DMS 273 (cell line): ENCODE measurements around the gene ACIN1.
"Not testable (repeated sequence)": the region's sequence is repeated elsewhere in the genome, so short reads cannot be mapped to it uniquely, and the experiment has no call there.

Experiments
- DNase-seq: peaks from one replicate; lab custom pipeline; 2025; ENCODE audit not compliant: unreplicated experiment; lab: John Stamatoyannopoulos, UW

ACIN1 gene

DNA sequence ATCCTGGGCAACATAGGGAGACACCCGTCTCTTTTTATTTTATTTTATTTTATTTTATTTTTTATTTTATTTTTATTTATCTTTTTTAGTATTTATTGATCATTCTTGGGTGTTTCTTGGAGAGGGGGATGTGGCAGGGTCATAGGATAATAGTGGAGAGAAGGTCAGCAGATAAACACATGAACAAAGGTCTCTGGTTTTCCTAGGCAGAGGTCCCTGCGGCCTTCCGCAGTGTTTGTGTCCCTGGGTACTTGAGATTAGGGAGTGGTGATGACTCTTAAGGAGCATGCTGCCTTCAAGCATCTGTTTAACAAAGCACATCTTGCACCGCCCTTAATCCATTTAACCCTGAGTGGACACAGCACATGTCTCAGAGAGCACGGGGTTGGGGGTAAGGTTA is 12.7 kb upstream of the ACIN1 start:
- not testable (repeated sequence) for DNase-seq

DNA sequence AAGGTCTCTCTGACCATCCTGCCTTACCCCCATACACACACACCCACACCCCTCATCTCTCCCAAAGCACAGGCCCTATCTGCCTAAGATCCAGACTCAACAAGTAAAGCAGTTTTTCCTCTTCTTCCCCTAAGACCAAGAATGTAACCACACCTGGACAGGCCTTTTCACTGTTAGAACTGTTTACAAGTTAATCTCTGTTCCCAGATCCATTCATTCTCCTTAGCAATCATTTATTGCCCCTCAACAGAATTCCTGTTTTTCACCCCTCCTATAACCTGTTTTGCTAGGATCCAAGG is 11.8 kb upstream of the ACIN1 start:
- DNase-seq, result no peak

DNA sequence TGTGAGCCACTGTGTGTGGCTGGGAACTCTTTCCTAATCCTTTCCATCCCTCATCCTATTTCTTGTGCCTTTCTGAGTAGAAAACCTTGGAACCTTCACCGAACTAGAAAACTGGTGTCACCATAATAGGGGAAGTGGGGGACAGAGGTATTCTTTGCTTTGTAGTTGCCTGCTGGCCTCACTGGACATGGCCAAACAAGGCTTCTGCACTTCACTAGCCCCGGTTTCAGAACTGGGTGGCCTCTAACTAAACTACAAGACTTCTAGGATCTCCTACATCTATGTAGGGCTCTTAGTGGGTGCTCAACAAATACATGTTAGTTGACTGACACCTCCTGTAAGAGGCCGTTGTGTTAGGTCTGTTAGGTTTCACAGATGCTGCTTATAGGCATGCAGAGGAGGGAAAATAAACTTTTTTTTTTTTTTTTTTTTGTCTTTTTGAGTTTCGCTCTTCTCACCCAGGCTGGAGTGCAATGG is 10.4 kb upstream of the ACIN1 start:
- DNase-seq, result no peak

DNA sequence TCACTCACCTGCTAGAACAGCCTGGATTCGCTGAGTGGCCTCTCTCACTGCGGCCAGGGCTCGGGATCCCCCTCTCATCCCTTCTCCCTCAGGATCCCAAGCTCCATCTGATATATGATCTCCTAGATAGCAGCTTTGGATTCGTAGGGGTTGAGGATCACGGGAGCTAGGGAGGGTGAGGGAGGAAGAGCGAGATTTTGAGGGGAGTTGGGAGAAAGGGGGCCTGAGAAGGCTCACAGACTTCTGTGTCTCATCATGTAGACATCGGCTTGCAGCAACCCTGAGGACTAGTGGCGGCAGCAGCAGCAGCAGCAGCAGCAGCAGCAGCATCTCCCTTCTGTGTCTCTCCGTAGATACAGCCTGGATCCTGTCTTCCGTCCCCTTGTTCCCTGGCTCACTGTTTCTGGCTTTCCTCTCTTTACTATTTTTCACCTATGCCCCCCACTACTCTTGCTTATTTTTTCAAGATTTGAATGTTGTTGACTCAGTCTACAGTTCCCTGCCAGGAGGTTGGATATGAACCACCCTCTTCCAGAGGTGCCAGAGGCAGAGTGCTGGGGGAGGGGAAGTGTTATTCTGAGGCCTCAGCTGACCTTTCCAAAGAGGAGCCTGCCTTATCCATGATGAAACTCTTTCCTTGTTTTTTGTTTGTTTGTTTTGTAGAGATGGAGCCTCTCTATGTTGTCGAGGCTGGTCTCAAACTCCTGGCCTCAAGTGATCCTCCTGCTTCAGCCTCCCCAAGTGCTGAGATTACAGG is 9.8 kb upstream of the ACIN1 start, which contains the start of gene CIROP:
Gene CIROP, minus strand, starts transcription at position 399 of the 757 bp plus-strand sequence. Its CDS starts 69 bp downstream, at position 330.
- no peak for DNase-seq

DNA sequence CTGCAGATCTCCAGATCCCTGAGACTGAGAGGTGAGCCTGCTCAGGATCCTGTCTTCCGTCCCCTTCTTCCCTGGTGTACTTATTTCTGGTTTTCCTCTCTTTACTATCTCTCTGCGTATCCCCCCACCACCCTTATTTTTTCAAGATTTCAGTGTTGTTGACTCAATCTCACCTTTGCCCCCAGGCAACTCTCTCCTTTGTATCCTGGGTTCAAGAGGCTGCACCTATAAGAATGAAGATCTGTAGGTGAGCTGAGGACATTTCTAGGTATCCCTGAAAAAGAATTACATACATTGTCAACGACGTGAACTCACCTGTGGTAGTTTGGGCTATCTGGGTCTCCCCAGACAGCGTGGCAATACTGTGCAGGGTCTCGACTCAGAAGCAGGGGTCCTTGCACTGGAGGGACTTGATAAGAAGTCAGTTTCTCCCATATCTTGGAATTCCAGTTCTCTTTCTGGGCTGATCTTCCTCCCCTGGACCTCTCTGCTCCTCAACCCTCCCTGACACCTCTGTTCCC is 9.2 kb upstream of the ACIN1 start:
- no peak for DNase-seq

DNA sequence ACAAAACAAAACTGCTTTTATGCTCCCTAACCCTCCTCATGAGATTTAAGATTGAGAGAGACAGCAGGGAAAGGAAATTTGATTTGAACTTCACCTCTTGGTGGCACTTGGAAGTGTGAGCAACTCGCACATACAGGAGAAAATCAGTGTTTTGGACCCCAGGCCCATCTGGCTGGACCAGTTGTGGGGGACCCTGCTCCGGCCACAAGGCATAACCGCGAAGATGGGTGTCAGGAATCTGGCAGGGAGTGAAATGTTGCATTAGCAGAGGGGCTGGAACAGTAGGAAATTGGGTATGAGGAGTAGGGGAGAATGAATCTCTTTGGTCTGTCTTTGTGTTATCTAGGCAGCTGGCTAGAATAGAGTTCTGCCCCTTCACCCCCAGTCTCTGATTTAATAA is 8.6 kb upstream of the ACIN1 start:
- DNase-seq, result no peak

DNA sequence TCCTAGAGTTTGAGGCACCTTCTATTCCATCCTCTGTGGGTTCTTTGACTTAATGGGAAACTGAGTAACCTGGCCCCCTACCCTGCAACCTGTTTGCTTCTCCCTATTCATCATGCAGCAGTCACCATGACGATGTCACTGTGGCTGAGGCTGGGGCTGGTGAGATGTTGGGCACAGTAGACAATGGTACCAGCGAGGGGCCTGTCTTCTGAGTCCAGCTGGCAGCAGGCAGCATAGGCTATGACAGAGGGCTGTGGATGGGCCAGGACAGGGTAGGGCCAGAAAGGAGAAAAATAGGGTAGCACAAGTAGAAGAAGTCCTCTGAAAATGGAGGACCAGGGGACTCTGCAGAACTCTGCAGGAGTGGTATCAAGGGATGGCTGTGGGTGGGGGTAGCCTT is 7.9 kb upstream of the ACIN1 start:
- DNase-seq, result no peak

DNA sequence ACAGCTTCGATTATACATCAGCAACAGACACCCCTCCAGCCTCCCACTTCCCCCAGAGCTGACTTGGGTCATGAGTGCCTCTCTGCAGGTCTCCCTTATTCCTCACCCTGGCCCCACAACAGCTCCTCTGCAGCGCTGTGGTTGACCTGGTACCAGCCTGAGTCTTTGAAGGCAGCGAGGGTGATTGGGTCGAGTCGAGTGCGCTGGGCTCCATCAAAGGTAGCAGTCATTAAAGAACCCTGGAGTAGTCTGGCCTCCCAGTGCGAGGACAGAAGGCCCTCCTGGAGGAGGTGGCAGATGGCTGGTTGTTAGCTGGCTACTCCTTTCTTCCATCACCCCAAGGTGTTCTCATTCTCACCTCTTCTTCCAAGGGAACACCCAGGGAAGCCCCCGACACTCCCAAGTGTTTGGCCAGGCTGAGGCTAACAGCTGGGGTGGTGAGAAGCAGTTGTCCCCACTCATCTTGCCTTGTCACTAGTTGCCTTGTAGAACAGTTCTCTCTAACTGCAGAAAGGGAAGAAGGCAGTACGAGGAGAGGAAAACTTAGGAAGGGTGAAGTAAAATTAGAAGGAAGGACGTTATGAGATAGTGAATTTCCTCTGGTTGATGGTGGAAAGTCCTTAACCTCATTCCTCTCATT is 7.2 kb upstream of the ACIN1 start:
- DNase-seq, result no peak

DNA sequence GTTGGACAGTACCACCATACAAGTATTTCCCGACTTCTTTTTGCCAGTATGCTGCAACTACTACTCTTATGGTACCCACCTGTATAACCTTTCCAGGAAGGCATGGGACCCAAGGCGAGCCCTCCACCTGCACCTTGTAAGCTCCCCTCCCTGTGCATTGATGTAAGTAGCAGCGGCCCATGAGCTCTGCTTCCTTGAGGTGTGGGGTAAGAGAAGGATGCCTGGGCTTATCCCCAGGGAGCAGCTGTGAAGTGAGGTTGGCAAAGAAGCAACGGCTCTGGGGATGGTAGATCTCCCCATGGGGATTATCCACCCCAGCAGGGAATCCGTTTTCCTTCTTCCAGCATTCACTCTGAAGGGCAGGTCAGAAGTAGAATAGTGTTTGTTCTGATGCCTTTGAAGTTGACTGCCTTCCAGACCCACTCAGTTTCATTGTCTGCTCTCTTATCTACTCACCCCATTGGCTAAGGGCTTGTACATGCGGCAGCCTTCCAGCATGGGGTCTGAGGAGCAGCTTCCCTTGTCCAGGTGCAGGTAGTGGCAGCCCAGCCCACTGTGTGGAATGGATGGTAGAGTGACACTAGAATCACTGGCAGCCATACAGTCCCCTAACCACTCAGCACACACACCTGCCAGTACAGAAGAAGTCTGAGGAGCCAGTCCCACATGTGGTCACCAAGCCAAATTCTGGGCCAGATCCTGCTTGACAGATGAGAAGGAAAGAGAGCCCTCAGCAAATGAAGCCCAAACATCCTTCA is 6.5 kb upstream of the ACIN1 start:
- DNase-seq, result no peak

DNA sequence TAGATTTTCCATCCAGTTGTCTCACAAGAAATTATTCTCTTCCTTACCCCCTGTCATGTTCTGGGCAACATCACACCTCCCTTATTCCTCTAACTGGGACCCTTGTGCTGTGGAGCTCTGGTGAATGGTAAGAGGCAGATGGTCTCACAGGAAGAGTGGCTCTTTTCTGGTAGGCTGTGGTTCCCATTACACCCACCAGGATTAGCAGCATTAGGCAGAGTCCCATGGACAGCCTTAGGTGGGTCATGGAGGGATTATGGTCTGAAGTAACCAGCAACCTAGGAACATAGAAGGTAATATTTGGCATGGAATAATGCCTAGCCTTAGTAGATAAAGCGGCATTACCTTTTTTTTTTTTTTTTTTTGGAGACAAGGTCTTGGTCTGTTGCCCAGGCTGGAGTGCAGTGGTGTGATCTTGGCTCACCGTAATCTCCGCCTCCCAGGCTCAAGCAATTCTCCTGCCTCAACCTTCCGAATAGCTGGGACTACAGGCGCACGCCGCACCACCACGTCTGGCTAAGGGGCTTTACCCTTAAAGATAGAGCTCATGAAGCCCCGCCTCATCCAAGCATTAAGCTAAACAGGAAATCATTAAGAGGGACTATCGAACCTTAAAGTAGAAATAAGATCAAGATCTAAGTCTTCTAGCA is 4.4 kb upstream of the ACIN1 start:
- peak; percentile 30 for DNase-seq

DNA sequence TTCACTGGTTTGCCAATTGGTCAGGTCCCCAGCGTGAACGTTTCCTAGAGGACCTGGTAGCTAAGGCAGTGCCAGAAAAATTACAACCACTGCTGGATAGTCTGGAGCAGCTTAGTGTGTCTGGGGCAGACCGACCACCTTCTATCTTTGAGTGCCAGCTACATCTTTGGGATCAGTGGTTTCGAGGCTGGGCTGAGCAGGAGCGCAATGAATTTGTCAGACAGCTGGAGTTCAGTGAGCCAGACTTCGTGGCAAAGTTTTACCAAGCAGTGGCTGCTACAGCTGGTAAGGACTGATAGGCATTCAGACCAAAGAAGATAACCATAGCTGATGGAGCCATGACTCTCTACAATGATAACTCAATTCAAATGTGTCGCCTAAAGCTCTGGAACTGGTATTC is 2.9 kb upstream of the ACIN1 start:
- DNase-seq, result no peak

DNA sequence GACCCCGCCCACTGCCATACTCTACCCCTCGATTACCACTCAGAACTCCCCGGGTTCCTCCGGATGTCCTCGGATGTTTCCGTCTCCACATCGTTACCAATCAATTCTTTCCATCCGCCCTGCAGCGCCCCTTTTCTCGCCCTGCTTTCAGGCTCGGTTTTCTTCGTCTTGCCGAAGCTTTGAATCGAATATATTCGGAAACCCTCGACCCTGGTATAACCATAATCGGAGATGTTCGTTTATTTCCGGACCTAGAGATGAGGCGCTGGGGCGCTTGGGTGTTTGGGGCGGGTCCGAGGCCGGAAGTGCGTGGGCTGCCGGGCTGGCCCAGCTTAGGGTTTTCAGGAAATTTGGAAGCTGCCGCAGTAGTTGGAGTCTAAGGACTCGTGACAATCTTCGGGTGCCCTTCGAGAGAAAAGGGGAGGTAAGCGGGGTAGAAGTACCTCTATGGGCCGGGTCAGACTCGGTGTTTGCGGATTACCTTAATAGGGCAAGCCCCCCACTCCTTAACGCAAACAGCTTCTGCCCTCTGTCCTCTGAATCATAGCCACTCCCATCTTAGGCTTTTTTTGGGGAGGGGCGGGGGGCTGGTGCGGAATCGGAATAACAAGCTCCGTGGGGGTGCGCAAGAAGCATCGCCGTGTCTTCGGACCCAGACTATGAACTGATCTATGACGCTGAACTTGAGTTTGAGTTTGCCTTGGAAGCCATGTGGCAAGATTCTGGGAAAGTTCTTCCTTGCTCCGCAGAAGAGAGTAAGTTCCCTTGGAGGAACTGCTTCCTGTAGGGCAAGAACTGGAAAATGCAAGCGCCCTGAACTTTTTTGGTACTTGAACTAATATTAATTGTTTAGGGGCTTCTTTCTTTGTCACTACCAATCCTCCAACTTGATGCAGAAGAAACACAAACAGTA is 516 bp upstream of the ACIN1 start, which contains the start of gene C14orf119:
Gene C14orf119, plus strand, starts transcription at position 310 of the 913 bp plus-strand sequence. CDS start 2,154 bp downstream, outside the sequence.
- no peak for DNase-seq

DNA sequence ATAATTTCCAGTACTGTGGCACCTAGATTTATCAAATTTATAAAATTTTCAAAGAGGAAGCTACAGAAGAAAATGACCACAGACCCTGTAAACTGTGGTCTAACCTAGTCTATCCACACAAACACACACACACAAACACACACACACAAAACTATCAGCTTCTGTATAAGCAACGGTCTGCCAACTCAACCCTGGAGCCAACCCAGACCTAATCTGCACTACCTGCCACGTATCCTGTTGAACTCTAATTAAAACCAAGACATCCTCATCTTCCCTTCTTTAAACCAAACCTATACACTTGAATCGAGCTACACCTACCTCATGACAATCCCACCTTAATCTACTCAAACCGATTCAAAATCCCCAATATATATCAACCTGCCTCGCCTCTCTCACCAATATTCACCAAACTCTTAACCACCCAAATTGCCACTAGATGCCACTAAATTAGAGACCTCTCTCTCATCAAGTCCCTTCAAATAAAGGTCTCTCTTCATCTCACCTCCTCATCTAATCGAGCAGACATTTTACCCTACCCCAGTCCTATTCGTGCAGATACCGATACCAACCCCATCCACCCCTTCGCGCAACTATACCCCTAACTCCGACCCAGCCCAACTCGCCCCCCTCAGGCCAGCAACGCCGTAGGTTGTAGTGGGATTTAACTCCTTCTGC is 808 bp downstream of the ACIN1 start:
- no peak for DNase-seq

DNA sequence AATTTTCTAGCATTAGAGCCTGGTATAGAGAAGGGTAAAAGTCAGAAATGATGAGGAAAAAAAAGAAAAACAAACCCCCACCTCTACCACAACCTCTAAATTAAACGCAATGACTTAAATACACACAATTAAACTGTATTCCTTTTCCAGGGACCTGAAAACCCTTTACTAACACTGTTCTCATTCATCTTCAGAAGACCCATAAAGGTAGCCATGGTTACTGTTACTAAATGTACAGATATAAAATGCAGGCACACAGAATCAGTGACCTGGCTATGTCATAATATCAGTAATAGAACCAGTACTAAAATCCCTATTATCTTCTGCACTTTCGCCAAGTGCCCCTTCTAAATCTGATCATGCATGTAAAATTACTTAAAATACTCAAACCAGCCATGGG is 1.4 kb downstream of the ACIN1 start:
- no peak for DNase-seq

DNA sequence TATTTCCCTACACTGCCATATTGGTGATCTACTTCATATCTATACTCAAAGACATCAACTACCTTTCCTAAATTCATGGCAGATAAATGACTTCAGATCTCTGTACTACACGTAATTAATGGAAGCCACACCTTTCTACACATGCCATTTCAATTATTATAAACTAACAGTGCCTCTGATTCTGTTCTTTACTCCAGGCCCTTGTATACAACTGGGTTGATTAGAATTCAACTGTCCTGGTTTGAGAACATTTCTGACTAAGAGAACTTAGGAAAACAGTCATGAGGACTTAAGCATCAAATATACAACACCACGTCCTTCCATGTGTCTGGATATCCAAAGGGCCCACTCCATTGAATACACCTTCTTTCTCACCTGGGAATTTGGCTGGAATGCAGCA is 1.8 kb downstream of the ACIN1 start:
- DNase-seq, result no peak

DNA sequence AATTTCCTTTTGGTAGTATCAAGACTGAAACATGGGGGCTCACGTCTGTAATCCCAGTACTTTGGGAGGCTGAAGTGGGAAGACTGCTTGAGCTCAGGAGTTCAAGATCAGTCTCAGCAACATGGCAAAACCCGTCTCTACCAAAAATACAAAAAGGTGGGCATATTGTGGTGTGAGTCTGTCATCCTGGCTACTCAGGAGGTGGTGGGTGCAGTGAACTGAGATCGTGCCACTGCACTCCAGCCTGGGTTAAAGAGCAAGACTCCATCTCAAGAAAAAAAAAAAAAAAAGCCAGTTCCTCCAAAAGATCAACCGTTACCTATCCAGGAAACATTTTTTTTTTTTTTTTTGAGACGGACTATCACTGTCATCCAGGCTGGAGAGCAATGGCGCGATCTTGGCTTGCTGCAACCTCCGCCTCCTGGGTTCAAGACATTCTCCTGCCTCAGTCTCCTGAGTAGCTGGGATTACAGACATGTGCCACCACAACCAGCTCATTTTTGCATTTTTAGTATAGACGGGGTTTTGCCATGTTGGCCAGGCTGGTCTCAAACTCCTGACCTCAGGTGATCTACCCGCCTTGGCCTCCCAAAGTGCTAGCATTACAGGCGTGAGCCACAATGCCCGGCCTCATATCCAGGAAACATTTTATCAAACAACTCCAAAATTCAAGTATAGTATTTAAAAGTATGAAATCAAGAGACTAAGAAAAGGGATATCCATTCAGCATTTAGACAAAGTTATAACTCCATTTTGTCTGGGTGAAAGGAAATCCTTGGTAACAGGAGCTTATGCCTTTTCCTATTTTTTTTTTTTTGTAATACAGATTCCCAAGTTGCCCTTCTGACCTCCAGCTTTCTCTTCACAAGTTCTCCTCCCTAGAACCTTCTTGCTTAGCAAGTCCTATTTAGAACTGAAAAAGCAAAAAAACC is 3.4 kb downstream of the ACIN1 start:
- no peak for DNase-seq

DNA sequence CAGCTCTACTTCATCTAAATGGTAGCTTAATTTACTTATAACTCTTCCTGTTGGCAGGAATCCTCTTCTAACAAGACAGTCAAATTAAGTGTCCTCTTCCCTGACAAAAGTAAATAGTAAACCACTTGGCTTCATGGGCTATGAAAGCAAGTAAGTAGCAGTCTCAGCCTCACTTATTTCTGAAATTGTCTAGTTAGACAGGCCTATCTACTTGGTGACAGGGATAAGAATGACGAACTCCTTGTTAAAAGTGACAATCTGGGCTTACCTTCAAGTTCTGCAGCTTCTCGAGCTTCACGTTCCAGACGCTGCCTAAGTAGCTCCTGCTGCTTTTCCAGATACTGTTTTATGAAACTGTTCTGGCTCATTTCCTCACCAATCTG is 4.7 kb downstream of the ACIN1 start:
- no peak for DNase-seq

DNA sequence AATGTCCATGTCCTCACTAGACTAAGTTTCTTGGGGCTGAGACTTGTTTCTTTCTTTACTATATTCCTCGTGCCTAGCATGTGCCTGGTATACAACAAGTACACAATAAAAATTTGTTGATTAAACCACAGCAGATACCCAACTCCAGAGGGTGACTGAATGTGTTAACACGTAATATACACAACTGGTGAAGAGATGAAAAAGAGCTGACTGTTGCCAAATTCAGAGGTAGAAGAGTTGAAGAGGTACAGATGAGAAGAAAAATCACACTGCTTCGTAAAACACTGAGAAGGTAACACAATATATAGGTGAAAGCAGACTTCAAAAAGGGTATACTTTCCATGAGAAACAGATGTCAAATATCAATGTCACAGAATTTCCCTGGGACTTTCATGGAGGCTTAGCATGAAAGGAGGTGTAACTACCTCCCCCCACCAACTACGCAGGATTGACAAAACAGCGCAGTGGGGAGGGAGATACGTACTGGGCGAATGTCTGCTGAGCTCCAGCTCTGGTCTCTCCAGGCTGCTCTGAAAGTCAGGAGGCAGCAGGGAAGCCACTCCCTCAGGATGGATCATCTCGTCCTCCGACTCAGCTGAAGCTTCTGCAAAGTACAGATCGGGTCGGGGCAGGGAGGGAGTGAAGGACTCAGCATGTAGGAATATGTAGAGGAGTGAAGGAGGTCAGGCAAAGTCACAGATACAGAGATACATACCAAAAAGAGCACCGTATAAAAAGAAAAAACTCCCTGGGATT is 5.3 kb downstream of the ACIN1 start:
- DNase-seq, result no peak
